HEK293 (cell line): Measurements from ENCODE around the gene ZKSCAN1.
A peak's percentile ranks its signal among the peaks of the same experiment; 100 is the strongest.

Experiments
- EGR2 ChIP-seq: fragments of 450-650 bp; formaldehyde crosslinking; IDR thresholded peaks from 2 replicates; pipeline ENCODE4 v1.5.1; 2016; ENCODE audit warnings: low read depth, missing biosample characterization, missing genetic modification characterization
- GLI2 ChIP-seq: fragments of 450-650 bp; formaldehyde crosslinking; IDR thresholded peaks from 2 replicates; pipeline ENCODE4; 2017; ENCODE audit warnings: missing biosample characterization, missing genetic modification characterization, low read depth, borderline replicate concordance
- GLI4 ChIP-seq: fragments of 450-650 bp; formaldehyde crosslinking; IDR thresholded peaks from 2 replicates; pipeline ENCODE4 v1.5.1; 2016; ENCODE audit warnings: missing biosample characterization, missing genetic modification characterization
- MEIS1 ChIP-seq: sonication (generic); formaldehyde crosslinking; IDR thresholded peaks from 2 replicates; pipeline ENCODE4 v1.8.1; 2022; ENCODE audit warnings: missing genetic modification reagents, mild to moderate bottlenecking, borderline replicate concordance
- OSR2 ChIP-seq: fragments of 450-650 bp; formaldehyde crosslinking; IDR thresholded peaks from 2 replicates; pipeline ENCODE4 v1.5.1; 2016; ENCODE audit warnings: missing biosample characterization, missing genetic modification characterization
- PRDM1 ChIP-seq: fragments of 450-650 bp; formaldehyde crosslinking; IDR thresholded peaks from 2 replicates; pipeline ENCODE4; 2016; ENCODE audit warnings: missing biosample characterization, missing genetic modification characterization
- PRDM6 ChIP-seq: fragments of 450-650 bp; formaldehyde crosslinking; IDR thresholded peaks from 2 replicates; pipeline ENCODE4 v1.5.1; 2017; ENCODE audit warnings: missing biosample characterization, missing genetic modification characterization
- SCRT2 ChIP-seq: fragments of 450-650 bp; formaldehyde crosslinking; IDR thresholded peaks from 2 replicates; pipeline ENCODE4 v1.5.1; 2016; ENCODE audit warnings: missing biosample characterization, missing genetic modification characterization
- WT1 ChIP-seq: fragments of 450-650 bp; formaldehyde crosslinking; IDR thresholded peaks from 2 replicates; pipeline ENCODE4 v1.5.1; 2016; ENCODE audit warnings: missing biosample characterization, missing genetic modification characterization
- ZFP3 ChIP-seq: fragments of 450-650 bp; formaldehyde crosslinking; IDR thresholded peaks from 2 replicates; pipeline ENCODE4 v1.5.1; 2016; ENCODE audit warnings: low read depth, missing biosample characterization, missing genetic modification characterization
- ZFP37 ChIP-seq: fragments of 450-650 bp; formaldehyde crosslinking; IDR thresholded peaks from 2 replicates; pipeline ENCODE4 v1.5.1; 2016; ENCODE audit warnings: missing biosample characterization, missing genetic modification characterization
- ZNF114 ChIP-seq: fragments of 450-650 bp; formaldehyde crosslinking; IDR thresholded peaks from 2 replicates; pipeline ENCODE4 v1.5.0; 2017; ENCODE audit warnings: missing biosample characterization, missing genetic modification characterization
- ZNF266 ChIP-seq: fragments of 450-650 bp; formaldehyde crosslinking; IDR thresholded peaks from 2 replicates; pipeline ENCODE4 v1.5.1; 2016; ENCODE audit warnings: missing biosample characterization, missing genetic modification characterization, low read depth
- ZNF350 ChIP-seq: fragments of 450-650 bp; formaldehyde crosslinking; IDR thresholded peaks from 2 replicates; pipeline ENCODE4 v1.5.0; 2017; ENCODE audit warnings: missing biosample characterization, mild to moderate bottlenecking, missing genetic modification characterization
- ZNF391 ChIP-seq: fragments of 450-650 bp; formaldehyde crosslinking; IDR thresholded peaks from 2 replicates; pipeline ENCODE4 v1.5.1; 2016; ENCODE audit warnings: low read depth, missing biosample characterization, missing genetic modification characterization, borderline replicate concordance
- ZNF501 ChIP-seq: fragments of 450-650 bp; formaldehyde crosslinking; IDR thresholded peaks from 2 replicates; pipeline ENCODE4 v1.5.1; 2016; ENCODE audit warnings: missing biosample characterization, missing genetic modification characterization
- ZNF555 ChIP-seq: fragments of 450-650 bp; formaldehyde crosslinking; conservative IDR thresholded peaks from 2 replicates; pipeline ENCODE4 v1.5.1; 2017; ENCODE audit warnings: missing biosample characterization, mild to moderate bottlenecking, missing genetic modification characterization, inconsistent platforms
- ZNF561 ChIP-seq: fragments of 450-650 bp; IDR thresholded peaks from 2 replicates; pipeline ENCODE4 v1.5.1; 2018; ENCODE audit warnings: missing biosample characterization, missing genetic modification characterization, borderline replicate concordance
- ZNF626 ChIP-seq: fragments of 450-650 bp; sonication (Bioruptor Pico); formaldehyde crosslinking; IDR thresholded peaks from 2 replicates; pipeline ENCODE4 v1.5.1; 2018; ENCODE audit warnings: missing biosample characterization, missing genetic modification characterization, inconsistent platforms
- ZNF629 ChIP-seq: fragments of 450-650 bp; formaldehyde crosslinking; IDR thresholded peaks from 2 replicates; pipeline ENCODE4 v1.5.1; 2017; ENCODE audit warnings: missing biosample characterization, missing genetic modification characterization
- ZNF664 ChIP-seq: fragments of 450-650 bp; formaldehyde crosslinking; IDR thresholded peaks from 2 replicates; pipeline ENCODE4 v1.5.1; 2016; ENCODE audit warnings: missing biosample characterization, missing genetic modification characterization
- ZNF837 ChIP-seq: fragments of 450-650 bp; formaldehyde crosslinking; IDR thresholded peaks from 2 replicates; pipeline ENCODE4 v1.5.1; 2016; ENCODE audit warnings: missing biosample characterization, missing genetic modification characterization
- ZNF843 ChIP-seq: fragments of 450-650 bp; formaldehyde crosslinking; IDR thresholded peaks from 2 replicates; pipeline ENCODE4 v1.5.1; 2016; ENCODE audit warnings: missing biosample characterization, missing genetic modification characterization
- ZSCAN30 ChIP-seq: fragments of 450-650 bp; IDR thresholded peaks from 2 replicates; pipeline ENCODE4 v1.5.1; 2018; ENCODE audit warnings: missing biosample characterization, mild to moderate bottlenecking, missing genetic modification characterization, moderate library complexity
- TF ChIP-seq, protein P1 (sequence below): fragments of 450-650 bp; formaldehyde crosslinking; IDR thresholded peaks from 2 replicates; pipeline ENCODE4 v1.5.1; 2017; ENCODE audit warnings: missing biosample characterization, missing genetic modification characterization
- TF ChIP-seq, protein P2 (sequence below): fragments of 450-650 bp; formaldehyde crosslinking; IDR thresholded peaks from 2 replicates; pipeline ENCODE4; 2016; ENCODE audit warnings: missing biosample characterization, missing genetic modification characterization
- TF ChIP-seq, protein P3 (sequence below): fragments of 450-650 bp; formaldehyde crosslinking; IDR thresholded peaks from 2 replicates; pipeline ENCODE4 v1.5.1; 2016; ENCODE audit warnings: missing biosample characterization, missing genetic modification characterization
- TF ChIP-seq, protein P4 (sequence below): fragments of 450-650 bp; formaldehyde crosslinking; IDR thresholded peaks from 2 replicates; pipeline ENCODE4 v1.5.1; 2017; ENCODE audit warnings: missing biosample characterization, mild to moderate bottlenecking, missing genetic modification characterization, moderate library complexity
- TF ChIP-seq, protein P5 (sequence below): fragments of 450-650 bp; formaldehyde crosslinking; IDR thresholded peaks from 2 replicates; pipeline ENCODE4 v1.5.1; 2016; ENCODE audit warnings: missing biosample characterization, missing genetic modification characterization

The ZKSCAN1 gene

GRCh38 chr7:100049441-100050291 is 34.3 kb downstream of the ZKSCAN1 start, which contains the start of gene ZSCAN21 (continued):
- TF ChIP-seq, protein P1, sequence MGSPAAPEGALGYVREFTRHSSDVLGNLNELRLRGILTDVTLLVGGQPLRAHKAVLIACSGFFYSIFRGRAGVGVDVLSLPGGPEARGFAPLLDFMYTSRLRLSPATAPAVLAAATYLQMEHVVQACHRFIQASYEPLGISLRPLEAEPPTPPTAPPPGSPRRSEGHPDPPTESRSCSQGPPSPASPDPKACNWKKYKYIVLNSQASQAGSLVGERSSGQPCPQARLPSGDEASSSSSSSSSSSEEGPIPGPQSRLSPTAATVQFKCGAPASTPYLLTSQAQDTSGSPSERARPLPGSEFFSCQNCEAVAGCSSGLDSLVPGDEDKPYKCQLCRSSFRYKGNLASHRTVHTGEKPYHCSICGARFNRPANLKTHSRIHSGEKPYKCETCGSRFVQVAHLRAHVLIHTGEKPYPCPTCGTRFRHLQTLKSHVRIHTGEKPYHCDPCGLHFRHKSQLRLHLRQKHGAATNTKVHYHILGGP (tag by site-specific recombination), result no peak
- TF ChIP-seq ZFP3 (tag by site-specific recombination) (no peak), ZNF837 (no peak), ZNF391 (tag by site-specific recombination) (peak; percentile 49; the same call in 1 of the 2 replicates), ZNF629 (peak; percentile 97), OSR2 (tag by site-specific recombination) (no peak), ZNF555 (no peak), SCRT2 (tag by site-specific recombination) (0 out of 2 replicates have a peak, but pooled peaks have one; percentile 17), ZNF114 (no peak), ZNF350 (tag by site-specific recombination) (no peak), GLI2 (tag by site-specific recombination) (no peak), PRDM6 (tag by site-specific recombination) (no peak), ZFP37 (tag by site-specific recombination) (no peak), ZNF266 (tag by site-specific recombination) (no peak), GLI4 (no peak), ZNF626 (tag by site-specific recombination) (no peak), PRDM1 (tag by site-specific recombination) (no peak), ZNF843 (tag by site-specific recombination) (peak; percentile 41; the same call in 1 of the 2 replicates), ZSCAN30 (tag by site-specific recombination) (peak; percentile 46; the same call in 1 of the 2 replicates), EGR2 (tag by site-specific recombination) (peak; percentile 56; the same call in 1 of the 2 replicates), WT1 (tag by site-specific recombination) (0 out of 2 replicates have a peak, but pooled peaks have one; percentile 41), ZNF664 (tag by site-specific recombination) (no peak), MEIS1 (no peak), ZNF501 (peak; percentile 88), ZNF561 (tag by site-specific recombination) (0 out of 2 replicates have a peak, but pooled peaks have one; percentile 31)
- TF ChIP-seq, protein P2, sequence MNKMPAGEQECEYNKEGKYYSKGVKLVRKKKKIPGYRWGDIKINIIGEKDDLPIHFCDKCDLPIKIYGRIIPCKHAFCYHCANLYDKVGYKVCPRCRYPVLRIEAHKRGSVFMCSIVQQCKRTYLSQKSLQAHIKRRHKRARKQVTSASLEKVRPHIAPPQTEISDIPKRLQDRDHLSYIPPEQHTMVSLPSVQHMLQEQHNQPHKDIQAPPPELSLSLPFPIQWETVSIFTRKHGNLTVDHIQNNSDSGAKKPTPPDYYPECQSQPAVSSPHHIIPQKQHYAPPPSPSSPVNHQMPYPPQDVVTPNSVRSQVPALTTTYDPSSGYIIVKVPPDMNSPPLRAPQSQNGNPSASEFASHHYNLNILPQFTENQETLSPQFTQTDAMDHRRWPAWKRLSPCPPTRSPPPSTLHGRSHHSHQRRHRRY, result no peak
- TF ChIP-seq, protein P3, sequence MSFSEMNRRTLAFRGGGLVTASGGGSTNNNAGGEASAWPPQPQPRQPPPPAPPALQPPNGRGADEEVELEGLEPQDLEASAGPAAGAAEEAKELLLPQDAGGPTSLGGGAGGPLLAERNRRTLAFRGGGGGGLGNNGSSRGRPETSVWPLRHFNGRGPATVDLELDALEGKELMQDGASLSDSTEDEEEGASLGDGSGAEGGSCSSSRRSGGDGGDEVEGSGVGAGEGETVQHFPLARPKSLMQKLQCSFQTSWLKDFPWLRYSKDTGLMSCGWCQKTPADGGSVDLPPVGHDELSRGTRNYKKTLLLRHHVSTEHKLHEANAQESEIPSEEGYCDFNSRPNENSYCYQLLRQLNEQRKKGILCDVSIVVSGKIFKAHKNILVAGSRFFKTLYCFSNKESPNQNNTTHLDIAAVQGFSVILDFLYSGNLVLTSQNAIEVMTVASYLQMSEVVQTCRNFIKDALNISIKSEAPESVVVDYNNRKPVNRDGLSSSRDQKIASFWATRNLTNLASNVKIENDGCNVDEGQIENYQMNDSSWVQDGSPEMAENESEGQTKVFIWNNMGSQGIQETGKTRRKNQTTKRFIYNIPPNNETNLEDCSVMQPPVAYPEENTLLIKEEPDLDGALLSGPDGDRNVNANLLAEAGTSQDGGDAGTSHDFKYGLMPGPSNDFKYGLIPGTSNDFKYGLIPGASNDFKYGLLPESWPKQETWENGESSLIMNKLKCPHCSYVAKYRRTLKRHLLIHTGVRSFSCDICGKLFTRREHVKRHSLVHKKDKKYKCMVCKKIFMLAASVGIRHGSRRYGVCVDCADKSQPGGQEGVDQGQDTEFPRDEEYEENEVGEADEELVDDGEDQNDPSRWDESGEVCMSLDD (tag by site-specific recombination), result peak; percentile 48; the same call in 1 of the 2 replicates
- TF ChIP-seq, protein P4, sequence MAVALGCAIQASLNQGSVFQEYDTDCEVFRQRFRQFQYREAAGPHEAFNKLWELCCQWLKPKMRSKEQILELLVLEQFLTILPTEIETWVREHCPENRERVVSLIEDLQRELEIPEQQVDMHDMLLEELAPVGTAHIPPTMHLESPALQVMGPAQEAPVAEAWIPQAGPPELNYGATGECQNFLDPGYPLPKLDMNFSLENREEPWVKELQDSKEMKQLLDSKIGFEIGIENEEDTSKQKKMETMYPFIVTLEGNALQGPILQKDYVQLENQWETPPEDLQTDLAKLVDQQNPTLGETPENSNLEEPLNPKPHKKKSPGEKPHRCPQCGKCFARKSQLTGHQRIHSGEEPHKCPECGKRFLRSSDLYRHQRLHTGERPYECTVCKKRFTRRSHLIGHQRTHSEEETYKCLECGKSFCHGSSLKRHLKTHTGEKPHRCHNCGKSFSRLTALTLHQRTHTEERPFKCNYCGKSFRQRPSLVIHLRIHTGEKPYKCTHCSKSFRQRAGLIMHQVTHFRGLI (tag by site-specific recombination), result no peak
- TF ChIP-seq, protein P5, sequence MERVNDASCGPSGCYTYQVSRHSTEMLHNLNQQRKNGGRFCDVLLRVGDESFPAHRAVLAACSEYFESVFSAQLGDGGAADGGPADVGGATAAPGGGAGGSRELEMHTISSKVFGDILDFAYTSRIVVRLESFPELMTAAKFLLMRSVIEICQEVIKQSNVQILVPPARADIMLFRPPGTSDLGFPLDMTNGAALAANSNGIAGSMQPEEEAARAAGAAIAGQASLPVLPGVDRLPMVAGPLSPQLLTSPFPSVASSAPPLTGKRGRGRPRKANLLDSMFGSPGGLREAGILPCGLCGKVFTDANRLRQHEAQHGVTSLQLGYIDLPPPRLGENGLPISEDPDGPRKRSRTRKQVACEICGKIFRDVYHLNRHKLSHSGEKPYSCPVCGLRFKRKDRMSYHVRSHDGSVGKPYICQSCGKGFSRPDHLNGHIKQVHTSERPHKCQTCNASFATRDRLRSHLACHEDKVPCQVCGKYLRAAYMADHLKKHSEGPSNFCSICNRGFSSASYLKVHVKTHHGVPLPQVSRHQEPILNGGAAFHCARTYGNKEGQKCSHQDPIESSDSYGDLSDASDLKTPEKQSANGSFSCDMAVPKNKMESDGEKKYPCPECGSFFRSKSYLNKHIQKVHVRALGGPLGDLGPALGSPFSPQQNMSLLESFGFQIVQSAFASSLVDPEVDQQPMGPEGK (tag by site-specific recombination), result peak; percentile 87
